ENCODE data around the gene TAMM41. TPM values are rescaled to one million over a fixed set of nuclear protein-coding genes. Genes with fewer than 3 reads are reported as not detected.

Gene TAMM41
- total and polyA plus RNA-seq, 2 donors (not counting 1 experiment from before 2014, with no cell fraction given): 5.6 to 9.0 TPM

DNA sequence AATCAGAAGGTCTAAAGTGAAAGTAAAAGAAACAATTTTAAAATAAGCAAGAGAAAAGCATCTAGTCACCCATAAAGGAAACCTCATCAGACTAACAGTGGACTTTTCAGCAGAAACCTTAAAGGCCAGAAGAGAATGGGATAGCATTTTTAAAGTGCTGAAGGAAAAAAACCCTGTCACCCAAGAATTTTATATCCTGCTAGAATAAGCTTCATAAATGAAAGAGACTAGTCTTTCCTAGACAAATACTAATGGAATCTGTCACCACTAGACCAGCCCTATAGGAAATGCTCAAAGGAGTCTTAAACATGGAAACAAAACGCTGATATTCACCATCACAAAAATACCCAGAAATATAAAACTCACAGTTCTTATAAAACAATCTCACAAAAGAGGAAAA lies 46.9 kb downstream of the TAMM41 start:
- Histone ChIP-seq H3K27ac (ENCODE audit: insufficient read depth, low read length) (no peak overlapping the region), H3K27me3 (ENCODE audit: control insufficient read depth, insufficient read depth, low read length) (no peaks in the 10 kb centered on the region), H2AFZ (ENCODE audit: low read length) (no peak overlapping the region), H3K36me3 (ENCODE audit: control insufficient read depth, insufficient read depth, low read length) (no peaks in the 10 kb centered on the region), H3K4me3 (replicated peaks in 1 of 4; ENCODE audit: control extremely low read depth in 1 of 4, insufficient read depth in 1 of 4, low read depth in 3 of 4, low read length in 4 of 4) (no peak overlapping the region), H3K9ac (ENCODE audit: insufficient read depth, low read length) (no peak overlapping the region), H3K9me3 (ENCODE audit: control insufficient read depth, insufficient read depth, low read depth, low read length) (no peaks in the 10 kb centered on the region), H4K20me1 (ENCODE audit: control insufficient read depth, extremely low read depth, insufficient read depth, low read length) (no peaks in the 10 kb centered on the region), H3K4me2 (ENCODE audit: extremely low read depth, insufficient read depth, low read length) (no peak overlapping the region), H3K4me1 (ENCODE audit: control insufficient read depth, extremely low read depth, insufficient read depth, low read length) (no peaks in the 10 kb centered on the region), H3K79me2 (ENCODE audit: control insufficient read depth, insufficient read depth, low read length) (no peaks in the 10 kb centered on the region)
- TF ChIP-seq, protein P1, sequence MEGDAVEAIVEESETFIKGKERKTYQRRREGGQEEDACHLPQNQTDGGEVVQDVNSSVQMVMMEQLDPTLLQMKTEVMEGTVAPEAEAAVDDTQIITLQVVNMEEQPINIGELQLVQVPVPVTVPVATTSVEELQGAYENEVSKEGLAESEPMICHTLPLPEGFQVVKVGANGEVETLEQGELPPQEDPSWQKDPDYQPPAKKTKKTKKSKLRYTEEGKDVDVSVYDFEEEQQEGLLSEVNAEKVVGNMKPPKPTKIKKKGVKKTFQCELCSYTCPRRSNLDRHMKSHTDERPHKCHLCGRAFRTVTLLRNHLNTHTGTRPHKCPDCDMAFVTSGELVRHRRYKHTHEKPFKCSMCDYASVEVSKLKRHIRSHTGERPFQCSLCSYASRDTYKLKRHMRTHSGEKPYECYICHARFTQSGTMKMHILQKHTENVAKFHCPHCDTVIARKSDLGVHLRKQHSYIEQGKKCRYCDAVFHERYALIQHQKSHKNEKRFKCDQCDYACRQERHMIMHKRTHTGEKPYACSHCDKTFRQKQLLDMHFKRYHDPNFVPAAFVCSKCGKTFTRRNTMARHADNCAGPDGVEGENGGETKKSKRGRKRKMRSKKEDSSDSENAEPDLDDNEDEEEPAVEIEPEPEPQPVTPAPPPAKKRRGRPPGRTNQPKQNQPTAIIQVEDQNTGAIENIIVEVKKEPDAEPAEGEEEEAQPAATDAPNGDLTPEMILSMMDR (conservative IDR thresholded peaks at IDR 0.05 in 1 of 2, IDR thresholded peaks at IDR 0.05 in 1 of 2; ENCODE audit: low read depth in 1 of 2, low read length in 2 of 2): no peak
- no peak for TF ChIP-seq EZH2 (IDR thresholded peaks at IDR 0.05; ENCODE audit: low read length, missing control alignments)
- no peak for DNase-seq (ENCODE audit: low read depth in 2 of 2)

DNA sequence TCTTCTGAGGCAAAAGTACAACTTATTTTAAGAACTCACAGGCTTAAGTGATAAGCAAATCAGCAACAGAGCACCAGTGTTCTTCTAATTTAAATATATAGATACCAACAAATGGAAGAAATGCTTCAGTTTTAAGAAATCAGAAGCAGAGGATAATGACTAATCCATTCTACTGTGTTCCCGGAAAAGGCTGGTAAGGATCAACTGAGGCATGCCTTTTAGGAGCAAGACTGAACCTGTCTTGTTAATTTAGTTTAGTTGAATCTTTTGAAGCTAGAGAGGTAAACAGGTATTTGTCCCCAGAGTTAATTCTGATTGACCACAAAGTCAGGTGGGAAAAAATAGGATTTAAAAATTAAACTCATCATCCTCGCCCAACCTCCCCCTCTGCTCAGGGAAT lies 51.8 kb downstream of the TAMM41 start:
- Histone ChIP-seq H3K4me2 (ENCODE audit: extremely low read depth, insufficient read depth, low read length) (no peak overlapping the region), H3K27me3 (ENCODE audit: control insufficient read depth, insufficient read depth, low read length) (no peaks in the 10 kb centered on the region), H3K79me2 (ENCODE audit: control insufficient read depth, insufficient read depth, low read length) (no peaks in the 10 kb centered on the region)

DNA sequence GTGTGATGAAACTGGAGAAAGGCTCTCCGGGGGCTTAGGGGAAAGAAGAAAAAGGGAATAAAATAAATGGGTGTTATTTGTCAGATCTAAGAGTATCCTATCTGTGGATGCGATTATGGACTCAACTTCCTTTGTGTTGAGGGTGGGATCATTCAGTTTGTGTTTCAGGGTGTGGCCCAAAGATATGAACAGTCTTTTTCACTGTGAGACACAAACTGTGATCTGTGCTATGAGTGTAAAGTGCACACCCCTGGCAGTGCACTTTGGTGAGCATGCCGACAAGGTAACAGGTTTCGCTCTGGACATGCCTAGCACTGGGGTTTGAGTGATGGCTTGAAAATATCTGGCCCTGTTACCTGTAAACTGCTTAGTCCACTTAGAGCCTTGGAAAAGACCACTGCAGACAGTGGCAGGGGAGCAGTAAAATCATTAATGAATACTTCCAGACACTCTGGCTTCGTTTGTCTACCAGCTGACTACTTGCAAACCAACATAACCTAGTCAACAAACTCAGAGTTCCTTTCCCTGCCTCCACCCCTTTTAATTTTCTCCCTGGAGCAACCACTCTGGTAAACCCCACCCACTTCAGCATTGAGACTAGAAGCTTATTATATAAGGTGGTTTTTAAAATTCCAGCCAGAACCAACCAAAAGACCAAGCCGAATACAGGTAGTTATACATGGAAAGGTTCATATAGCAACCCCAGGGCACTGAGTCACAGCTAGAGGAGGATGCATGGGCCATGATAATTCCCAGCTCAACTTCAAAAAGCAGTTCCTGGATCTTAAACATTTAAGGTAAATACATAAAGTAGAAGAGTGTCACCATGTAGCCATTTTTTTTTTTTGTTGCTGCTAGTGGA lies 55.1 kb downstream of the TAMM41 start:
- Histone ChIP-seq H4K20me1 (ENCODE audit: control insufficient read depth, extremely low read depth, insufficient read depth, low read length) (no peaks in the 10 kb centered on the region), H3K4me1 (ENCODE audit: control insufficient read depth, extremely low read depth, insufficient read depth, low read length) (no peaks in the 10 kb centered on the region), H3K9me3 (ENCODE audit: control insufficient read depth, insufficient read depth, low read depth, low read length) (no peaks in the 10 kb centered on the region), H3K27me3 (ENCODE audit: control insufficient read depth, insufficient read depth, low read length) (no peaks in the 10 kb centered on the region), H3K4me3 (replicated peaks in 1 of 4; ENCODE audit: control extremely low read depth in 1 of 4, insufficient read depth in 1 of 4, low read depth in 3 of 4, low read length in 4 of 4) (no peak overlapping the region), H3K36me3 (ENCODE audit: control insufficient read depth, insufficient read depth, low read length) (peaks cover 2% of the 10 kb centered on the region), H3K9ac (ENCODE audit: insufficient read depth, low read length) (no peak overlapping the region), H3K27ac (ENCODE audit: insufficient read depth, low read length) (no peak overlapping the region), H3K4me2 (ENCODE audit: extremely low read depth, insufficient read depth, low read length) (no peak overlapping the region), H3K79me2 (ENCODE audit: control insufficient read depth, insufficient read depth, low read length) (no peaks in the 10 kb centered on the region), H2AFZ (ENCODE audit: low read length) (no peak overlapping the region)
- no peak for DNase-seq (ENCODE audit: low read depth in 2 of 2)
- no peak for TF ChIP-seq EZH2 (IDR thresholded peaks at IDR 0.05; ENCODE audit: low read length, missing control alignments)
- TF ChIP-seq, protein P1 (conservative IDR thresholded peaks at IDR 0.05 in 1 of 2, IDR thresholded peaks at IDR 0.05 in 1 of 2; ENCODE audit: low read depth in 1 of 2, low read length in 2 of 2): no peak

More for the DNA sequence above, 51.8 kb downstream of the TAMM41 start:
- Histone ChIP-seq H3K27ac (ENCODE audit: insufficient read depth, low read length) (no peak overlapping the region), H4K20me1 (ENCODE audit: control insufficient read depth, extremely low read depth, insufficient read depth, low read length) (no peaks in the 10 kb centered on the region), H3K36me3 (ENCODE audit: control insufficient read depth, insufficient read depth, low read length) (no peaks in the 10 kb centered on the region), H3K4me3 (replicated peaks in 1 of 4; ENCODE audit: control extremely low read depth in 1 of 4, insufficient read depth in 1 of 4, low read depth in 3 of 4, low read length in 4 of 4) (no peak overlapping the region), H3K9me3 (ENCODE audit: control insufficient read depth, insufficient read depth, low read depth, low read length) (no peaks in the 10 kb centered on the region), H3K4me1 (ENCODE audit: control insufficient read depth, extremely low read depth, insufficient read depth, low read length) (no peaks in the 10 kb centered on the region), H3K9ac (ENCODE audit: insufficient read depth, low read length) (no peak overlapping the region), H2AFZ (ENCODE audit: low read length) (no peak overlapping the region)
- TF ChIP-seq EZH2 (IDR thresholded peaks at IDR 0.05; ENCODE audit: low read length, missing control alignments): no peak
- TF ChIP-seq, protein P1 (conservative IDR thresholded peaks at IDR 0.05 in 1 of 2, IDR thresholded peaks at IDR 0.05 in 1 of 2; ENCODE audit: low read depth in 1 of 2, low read length in 2 of 2): no peak
- no peak for DNase-seq (ENCODE audit: low read depth in 2 of 2)
